IPS-11a (cell line): ENCODE results near the gene BIRC6.
A peak's percentile ranks its signal among the peaks of the same experiment; 100 is the strongest.
"Not testable (repeated sequence)": the region's sequence is repeated elsewhere in the genome, so short reads cannot be mapped to it uniquely, and the experiment has no call there.

ENCODE experiments used
- H3K4me3 ChIP-seq: one replicate; pipeline ENCODE4 v1.5.1; 2013; ENCODE audit warnings: low read depth, low read length, control low read depth

Gene BIRC6

GRCh38 chr2:32356681-32357317 lies at the start of gene BIRC6:
Gene BIRC6 (plus strand): TSS chr2:32357023. CDS start chr2:32357162, 139 bp downstream.
- H3K4me3 ChIP-seq, result peak within 1 kb of the TSS; percentile 95

- no peak overlapping the region for H3K4me3 ChIP-seq
Observed at GRCh38 chr2:32310577-32310976, 46.2 kb upstream of the BIRC6 start.

GRCh38 chr2:32314886-32315285 lies 41.9 kb upstream of the BIRC6 start:
- H3K4me3 ChIP-seq, result no peak overlapping the region

- H3K4me3 ChIP-seq, result not testable (repeated sequence)
Observed at GRCh38 chr2:32328679-32329078, 28.1 kb upstream of the BIRC6 start.

GRCh38 chr2:32329180-32329980 lies 27.4 kb upstream of the BIRC6 start:
- H3K4me3 ChIP-seq, result not testable (repeated sequence)

GRCh38 chr2:32330136-32330535 lies 26.7 kb upstream of the BIRC6 start:
- H3K4me3 ChIP-seq, result no peak overlapping the region

GRCh38 chr2:32342801-32343200 lies 14.0 kb upstream of the BIRC6 start:
- no peak overlapping the region for H3K4me3 ChIP-seq

- not testable (repeated sequence) for H3K4me3 ChIP-seq
Observed at GRCh38 chr2:32350797-32351196, 6.0 kb upstream of the BIRC6 start.

- peak overlapping the region; percentile 95 for H3K4me3 ChIP-seq
Observed at GRCh38 chr2:32355976-32356680, 695 bp upstream of the BIRC6 start.

- H3K4me3 ChIP-seq, result peak overlapping the region; percentile 95
Observed at GRCh38 chr2:32357318-32358110, 691 bp downstream of the BIRC6 start.

GRCh38 chr2:32358111-32358482 lies 1.3 kb downstream of the BIRC6 start:
- H3K4me3 ChIP-seq, result peak overlapping the region; percentile 95

GRCh38 chr2:32360416-32360815 lies 3.6 kb downstream of the BIRC6 start:
- H3K4me3 ChIP-seq, result no peak overlapping the region

- not testable (repeated sequence) for H3K4me3 ChIP-seq
Observed at GRCh38 chr2:32362997-32363396, 6.2 kb downstream of the BIRC6 start.

- no peak overlapping the region for H3K4me3 ChIP-seq
Observed at GRCh38 chr2:32363597-32363996, 6.8 kb downstream of the BIRC6 start.

GRCh38 chr2:32364290-32364689 lies 7.5 kb downstream of the BIRC6 start:
- not testable (repeated sequence) for H3K4me3 ChIP-seq

GRCh38 chr2:32365679-32366078 lies 8.9 kb downstream of the BIRC6 start:
- not testable (repeated sequence) for H3K4me3 ChIP-seq

GRCh38 chr2:32366595-32366994 lies 9.8 kb downstream of the BIRC6 start:
- no peak overlapping the region for H3K4me3 ChIP-seq

- no peak overlapping the region for H3K4me3 ChIP-seq
Observed at GRCh38 chr2:32369222-32369621, 12.4 kb downstream of the BIRC6 start.

GRCh38 chr2:32370942-32371341 lies 14.1 kb downstream of the BIRC6 start:
- H3K4me3 ChIP-seq, result not testable (repeated sequence)

GRCh38 chr2:32372519-32373182 lies 15.8 kb downstream of the BIRC6 start:
- no peak overlapping the region for H3K4me3 ChIP-seq
